HG03558 (cell line): ENCODE results near the gene OPN1LW.
"Not testable (repeated sequence)": the region's sequence is repeated elsewhere in the genome, so short reads cannot be mapped to it uniquely, and the experiment has no call there.

Experiments used
- ATAC-seq: cut with Tn5 transposase; IDR thresholded peaks from one replicate; pipeline ENCODE4 v1.9.1; 2021; ENCODE audit warnings: moderate number of reproducible peaks; ENCODE audit not compliant: unreplicated experiment; ENCODE audit errors: extremely low read depth

The OPN1LW gene

GRCh38 chrX:154144010-154144409 is at the start of gene OPN1LW:
Gene OPN1LW (plus strand): TSS chrX:154144243. CDS start chrX:154144284, 41 bp downstream.
- ATAC-seq = not testable (repeated sequence)

GRCh38 chrX:154094833-154095232 is 49.2 kb upstream of the OPN1LW start:
- ATAC-seq = no peak

GRCh38 chrX:154096140-154097002 is 47.7 kb upstream of the OPN1LW start:
- no peak for ATAC-seq

- no peak for ATAC-seq
Observed at GRCh38 chrX:154097003-154097588, 46.9 kb upstream of the OPN1LW start.

GRCh38 chrX:154097589-154098541 is 46.2 kb upstream of the OPN1LW start, which contains the start of gene MECP2:
Gene MECP2 (minus strand): TSS chrX:154097717.
- peak; percentile 75 for ATAC-seq

- ATAC-seq = no peak
Observed at GRCh38 chrX:154098551-154098950, 45.5 kb upstream of the OPN1LW start.

GRCh38 chrX:154113729-154114128 is 30.3 kb upstream of the OPN1LW start:
- ATAC-seq = no peak

GRCh38 chrX:154114652-154115051 is 29.4 kb upstream of the OPN1LW start:
- no peak for ATAC-seq

GRCh38 chrX:154115071-154115470 is 29.0 kb upstream of the OPN1LW start:
- no peak for ATAC-seq

- no peak for ATAC-seq
Observed at GRCh38 chrX:154115750-154116149, 28.3 kb upstream of the OPN1LW start.

- no peak for ATAC-seq
Observed at GRCh38 chrX:154116426-154117211, 27.4 kb upstream of the OPN1LW start.

- no peak for ATAC-seq
Observed at GRCh38 chrX:154117566-154117965, 26.5 kb upstream of the OPN1LW start.

GRCh38 chrX:154120567-154120966 is 23.5 kb upstream of the OPN1LW start:
- ATAC-seq = no peak

- ATAC-seq = no peak
Observed at GRCh38 chrX:154121207-154121606, 22.8 kb upstream of the OPN1LW start.

- no peak for ATAC-seq
Observed at GRCh38 chrX:154121961-154122360, 22.1 kb upstream of the OPN1LW start.

- ATAC-seq = no peak
Observed at GRCh38 chrX:154123241-154124219, 20.5 kb upstream of the OPN1LW start.

- no peak for ATAC-seq
Observed at GRCh38 chrX:154125391-154126040, 18.5 kb upstream of the OPN1LW start.

- ATAC-seq = no peak
Observed at GRCh38 chrX:154126101-154126500, 17.9 kb upstream of the OPN1LW start.
